HG02970 (cell line): ENCODE measurements around the gene TRAPPC13.
"Not testable (repeated sequence)": the region's sequence is repeated elsewhere in the genome, so short reads cannot be mapped to it uniquely, and the experiment has no call there.

Experiments
- ATAC-seq: cut with Tn5 transposase; IDR thresholded peaks from one replicate; pipeline ENCODE4 v1.9.1; 2021; ENCODE audit warnings: mild to moderate bottlenecking, moderate library complexity, moderate number of reproducible peaks; ENCODE audit not compliant: unreplicated experiment, low FRiP score

TRAPPC13 gene, protein sequence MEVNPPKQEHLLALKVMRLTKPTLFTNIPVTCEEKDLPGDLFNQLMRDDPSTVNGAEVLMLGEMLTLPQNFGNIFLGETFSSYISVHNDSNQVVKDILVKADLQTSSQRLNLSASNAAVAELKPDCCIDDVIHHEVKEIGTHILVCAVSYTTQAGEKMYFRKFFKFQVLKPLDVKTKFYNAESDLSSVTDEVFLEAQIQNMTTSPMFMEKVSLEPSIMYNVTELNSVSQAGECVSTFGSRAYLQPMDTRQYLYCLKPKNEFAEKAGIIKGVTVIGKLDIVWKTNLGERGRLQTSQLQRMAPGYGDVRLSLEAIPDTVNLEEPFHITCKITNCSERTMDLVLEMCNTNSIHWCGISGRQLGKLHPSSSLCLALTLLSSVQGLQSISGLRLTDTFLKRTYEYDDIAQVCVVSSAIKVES

GRCh38 chr5:65624571-65625555 is at the start of gene TRAPPC13, which contains the start of gene SHLD3:
TSS of gene TRAPPC13 (plus strand) at chr5:65625027. CDS start at chr5:65625061, 34 bp downstream.
TSS of gene SHLD3 (plus strand) at chr5:65625027. CDS start at chr5:65629588, 4,561 bp downstream.
- ATAC-seq, result peak; percentile 79

DNA sequence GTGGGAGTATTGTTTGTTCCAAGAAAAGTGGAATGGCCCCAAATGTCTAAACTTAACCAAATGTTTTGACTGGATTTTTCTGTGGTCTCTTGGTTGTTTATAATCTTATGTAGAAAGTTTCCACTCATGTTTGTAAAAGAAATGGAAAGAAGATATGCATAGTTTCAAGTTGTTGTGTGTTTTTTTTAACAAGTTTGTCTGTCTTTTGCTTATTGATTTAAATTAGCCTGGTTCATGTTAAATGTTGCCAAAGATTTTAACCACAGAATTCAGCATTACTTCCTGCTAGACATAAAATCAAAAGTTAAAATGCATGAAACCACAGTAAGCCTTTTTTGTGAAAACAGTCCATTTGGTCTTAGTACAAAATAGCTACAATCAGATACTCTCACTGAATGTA is 47.7 kb upstream of the TRAPPC13 start:
- no peak for ATAC-seq

DNA sequence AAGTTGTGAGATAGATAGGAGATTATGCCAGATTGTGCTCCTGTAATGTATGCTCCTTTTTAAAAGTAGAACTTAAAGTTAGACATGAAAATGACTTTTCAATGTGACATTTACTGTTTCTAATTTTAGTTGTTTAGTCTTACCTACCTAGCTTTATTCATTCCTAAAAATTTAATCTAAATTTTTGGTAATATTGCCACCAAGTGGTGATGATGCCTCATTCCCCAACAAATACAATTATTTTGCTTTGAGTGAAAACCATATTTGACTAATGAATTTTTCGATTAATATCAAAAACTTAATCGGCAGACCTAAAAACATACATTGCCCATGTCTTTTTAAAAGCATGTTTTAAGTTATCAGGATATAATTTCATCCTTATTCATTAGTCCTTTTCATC is 36.1 kb upstream of the TRAPPC13 start:
- ATAC-seq, result no peak

DNA sequence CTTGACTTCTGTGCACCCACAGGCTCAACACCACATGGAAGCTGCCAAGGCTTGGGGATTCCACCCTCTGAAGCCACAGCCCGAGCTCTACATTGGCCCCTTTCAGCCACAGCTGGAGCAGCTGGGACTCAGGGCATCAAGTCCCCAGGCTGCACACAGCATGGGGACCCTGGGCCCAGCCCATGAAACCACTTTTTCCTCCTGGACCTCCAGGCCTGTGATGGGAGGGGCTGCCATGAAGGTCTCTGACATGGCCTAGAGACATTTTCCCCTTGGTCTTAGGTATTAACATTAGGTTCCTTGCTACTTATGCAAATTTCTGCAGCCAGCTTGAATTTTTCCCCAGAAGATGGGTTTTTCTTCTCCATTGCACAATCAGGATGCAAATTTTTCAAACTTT is 23.1 kb upstream of the TRAPPC13 start:
- not testable (repeated sequence) for ATAC-seq

- no peak for ATAC-seq
Observed at GRCh38 chr5:65611524-65611923, 13.3 kb upstream of the TRAPPC13 start.

DNA sequence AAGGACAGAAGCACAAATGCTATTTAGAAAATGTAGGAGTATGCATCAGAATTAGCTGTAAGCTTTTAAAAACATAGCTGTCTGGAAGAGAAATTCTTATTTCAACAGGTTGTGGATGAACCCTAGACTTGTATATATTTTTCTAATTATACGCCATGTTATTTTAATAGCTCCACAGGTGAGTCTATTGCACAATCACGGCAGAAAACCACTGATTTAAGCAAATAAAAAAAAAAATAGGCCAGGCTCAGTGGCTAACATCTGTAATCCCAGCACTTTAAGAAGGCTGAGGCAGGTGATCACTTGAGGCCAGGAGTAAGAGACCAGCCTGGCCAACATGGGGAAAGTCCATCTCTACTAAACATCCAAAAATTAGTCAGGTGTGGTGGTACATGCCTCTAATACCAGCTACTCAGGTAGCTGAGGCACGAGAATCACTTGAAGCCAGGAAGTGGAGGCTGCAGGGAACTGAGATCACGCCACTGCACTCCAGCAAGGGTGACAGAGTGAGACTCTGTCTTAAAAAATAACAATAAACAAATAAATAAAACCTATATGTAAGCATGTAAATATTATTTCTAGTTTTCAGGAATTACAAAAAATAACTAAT is 12.4 kb upstream of the TRAPPC13 start:
- ATAC-seq, result no peak

DNA sequence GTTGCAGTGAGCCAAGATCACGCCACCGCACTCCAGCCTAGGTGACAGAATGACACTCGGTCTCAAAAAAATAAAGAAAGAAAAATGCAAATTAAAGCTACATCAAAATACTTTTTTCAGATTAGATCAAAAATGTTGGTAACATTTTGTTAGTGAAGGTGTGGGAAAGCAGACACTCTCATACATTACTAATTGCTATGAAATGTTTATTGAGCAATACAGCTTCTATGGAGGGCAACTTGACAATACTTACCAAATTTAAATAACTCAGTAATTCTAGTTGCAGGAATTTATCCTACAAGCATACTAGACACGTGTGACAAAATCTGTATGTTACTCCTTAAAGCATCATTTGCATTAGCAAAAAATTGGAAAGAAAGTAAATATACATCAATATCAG is 4.8 kb upstream of the TRAPPC13 start:
- ATAC-seq, result no peak

DNA sequence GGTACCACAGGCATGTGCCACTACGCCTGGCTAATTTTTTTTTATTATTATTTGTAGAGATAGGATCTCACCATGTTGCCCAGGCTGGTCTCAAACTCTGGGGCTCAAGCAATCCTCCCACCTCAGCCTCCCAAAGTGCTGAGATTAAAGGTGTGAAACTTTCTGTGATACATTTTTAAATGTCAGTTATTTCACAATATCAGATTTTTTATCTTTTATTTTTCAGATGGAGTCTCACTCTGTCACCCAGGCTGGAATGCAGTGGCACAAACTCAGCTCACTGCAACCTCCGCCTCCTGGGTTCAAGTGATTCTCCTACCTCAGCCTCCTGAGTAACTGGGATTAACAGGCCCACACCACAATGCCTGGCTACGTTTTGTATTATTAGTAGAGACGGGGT is 2.9 kb upstream of the TRAPPC13 start:
- ATAC-seq, result not testable (repeated sequence)

- no peak for ATAC-seq
Observed at GRCh38 chr5:65623482-65623881, 1.3 kb upstream of the TRAPPC13 start.

DNA sequence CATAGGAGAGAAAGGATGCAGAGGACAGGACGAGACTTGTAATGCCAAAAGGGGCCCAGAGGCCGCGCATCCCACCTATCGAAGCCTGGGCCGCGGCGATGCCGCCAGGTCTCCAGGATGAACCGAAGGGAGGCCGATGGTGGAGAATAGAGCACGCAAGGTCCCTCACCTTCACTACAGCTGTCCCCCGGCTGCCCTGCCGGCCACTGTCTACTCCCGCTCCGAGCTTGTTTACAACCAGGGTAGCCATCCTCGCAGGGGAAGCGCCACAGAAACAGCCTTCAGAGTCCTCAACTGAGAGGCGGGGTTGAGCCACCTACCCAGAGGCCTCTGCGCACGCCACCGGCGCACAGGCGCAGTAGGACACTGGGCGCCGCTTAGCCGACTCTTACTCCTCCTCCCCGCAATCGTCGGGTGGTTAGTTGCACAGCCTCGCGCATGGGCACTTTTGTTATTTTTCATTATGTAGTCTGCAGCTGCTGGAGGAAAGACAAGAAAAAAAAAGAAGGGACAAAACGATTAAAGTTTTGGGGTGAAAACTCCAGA is 729 bp upstream of the TRAPPC13 start, which contains the start of gene TRIM23:
TSS of gene TRIM23 (minus strand) at position 309 of the 546 bp plus-strand sequence. CDS start at position 250, 59 bp downstream.
- ATAC-seq, result peak; percentile 92

DNA sequence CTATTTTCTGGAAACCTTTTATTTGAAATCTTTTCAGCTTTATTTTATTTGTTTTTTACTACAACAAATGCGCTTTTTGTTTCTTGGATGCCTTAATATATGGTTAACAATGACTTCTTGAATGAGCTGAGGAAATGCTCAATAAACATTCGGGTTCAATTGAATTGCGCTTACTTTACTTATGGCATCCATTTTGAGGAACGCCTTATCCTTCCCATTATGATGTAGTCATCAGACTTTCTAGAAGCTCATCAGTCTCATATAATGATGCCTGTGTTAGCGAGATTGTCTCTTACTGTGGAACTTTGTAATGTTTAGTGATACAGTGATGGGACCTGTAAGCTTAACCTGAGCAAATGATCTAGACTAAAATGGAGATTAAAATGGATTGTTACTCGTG is 916 bp downstream of the TRAPPC13 start:
- no peak for ATAC-seq

- no peak for ATAC-seq
Observed at GRCh38 chr5:65630981-65631380, 6.2 kb downstream of the TRAPPC13 start.

- no peak for ATAC-seq
Observed at GRCh38 chr5:65640240-65640639, 15.4 kb downstream of the TRAPPC13 start.

DNA sequence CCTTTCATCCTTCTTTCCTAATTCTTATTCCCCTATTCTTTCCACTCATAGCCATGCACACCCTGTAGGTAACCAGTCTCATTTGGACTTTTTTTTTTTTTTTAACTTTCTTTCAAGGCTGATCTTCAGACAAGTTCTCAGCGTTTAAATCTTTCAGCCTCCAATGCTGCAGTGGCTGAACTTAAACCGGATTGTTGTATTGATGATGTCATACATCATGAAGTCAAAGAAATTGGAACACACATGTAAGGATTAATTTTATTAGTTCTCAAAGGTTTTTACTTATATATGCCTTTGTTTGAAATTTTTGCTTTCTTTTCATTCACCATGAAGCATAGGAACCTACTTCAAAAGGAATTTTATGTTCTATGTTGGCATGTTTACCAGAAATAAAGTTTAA is 22.1 kb downstream of the TRAPPC13 start:
- no peak for ATAC-seq

DNA sequence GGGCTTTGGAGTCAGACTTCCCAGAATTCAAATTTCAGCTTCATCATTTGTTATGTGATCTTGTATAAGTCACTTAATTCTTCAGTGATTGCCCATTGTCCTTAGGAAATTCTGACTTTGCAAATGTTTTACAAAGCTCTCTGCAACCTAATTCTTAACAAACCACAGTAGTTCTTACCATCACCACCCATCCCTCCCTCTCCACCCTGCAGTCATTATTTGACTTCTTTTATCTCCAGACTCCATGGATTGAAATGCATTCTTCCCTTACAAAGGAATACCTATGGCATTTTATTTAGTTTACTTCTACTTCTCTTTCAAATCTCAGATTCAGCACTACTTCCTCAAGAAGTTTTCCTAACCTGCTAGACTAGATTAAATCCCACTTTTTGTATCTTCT is 23.1 kb downstream of the TRAPPC13 start:
- ATAC-seq, result no peak

DNA sequence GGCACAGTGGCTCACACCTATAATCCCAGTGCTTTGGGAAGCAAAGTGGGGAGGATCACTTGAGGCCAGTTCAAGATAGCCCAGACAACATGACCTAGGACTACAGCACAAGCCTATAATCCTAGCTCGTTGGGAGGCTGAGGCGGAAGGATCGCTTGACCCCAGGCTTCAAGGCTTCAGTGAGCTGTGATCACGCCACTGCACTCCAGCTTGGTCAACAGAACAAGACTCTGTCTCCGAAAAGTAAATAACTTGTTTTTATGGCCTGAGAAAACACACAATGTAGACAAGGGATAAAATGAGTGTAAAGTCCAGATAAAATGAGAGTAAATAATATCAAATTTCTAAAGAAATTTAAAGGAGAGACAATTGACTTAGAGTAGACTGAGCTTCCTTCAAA is 26.3 kb downstream of the TRAPPC13 start:
- ATAC-seq, result no peak

GRCh38 chr5:65654713-65655112 is 29.9 kb downstream of the TRAPPC13 start:
- no peak for ATAC-seq

- ATAC-seq, result no peak
Observed at GRCh38 chr5:65663804-65664521, 39.1 kb downstream of the TRAPPC13 start.

- ATAC-seq, result no peak
Observed at GRCh38 chr5:65668696-65669095, 43.9 kb downstream of the TRAPPC13 start.

DNA sequence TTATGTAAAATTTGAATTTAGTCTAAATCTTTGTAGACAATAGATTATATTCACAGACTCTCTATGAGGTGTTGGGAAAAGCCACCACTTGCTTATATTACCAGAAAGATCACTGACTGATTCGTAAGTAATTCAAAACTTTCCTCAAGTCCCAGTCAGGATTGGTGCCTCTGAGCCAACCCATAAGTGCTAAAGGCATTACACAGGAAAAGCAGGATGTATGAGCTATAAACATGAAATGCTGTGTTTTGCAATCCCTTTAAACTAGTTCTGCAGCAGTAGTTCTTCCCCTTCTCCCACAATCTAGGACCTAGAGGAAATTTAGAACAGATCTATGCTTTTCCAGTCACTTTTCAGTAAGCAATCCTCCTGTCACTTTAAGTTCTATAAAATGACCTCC is 48.0 kb downstream of the TRAPPC13 start:
- ATAC-seq, result no peak
